ENCODE data around the gene PARL. TPM values are rescaled to one million over a fixed set of nuclear protein-coding genes. Genes with fewer than 3 reads are reported as not detected.

The PARL gene
- total RNA-seq, 1 experiment from 2014 or later, result 69.7 TPM

- Histone ChIP-seq H3K27me3 (ENCODE audit: insufficient read depth, low read length) (no peaks in the 10 kb centered on the region), H3K4me3 (replicated peaks in 1 of 2; ENCODE audit: low read depth in 1 of 2, low read length in 2 of 2) (no peak overlapping the region), H3K4me2 (ENCODE audit: low read length) (no peak overlapping the region), H3K9ac (ENCODE audit: low read length) (no peak overlapping the region), H3K4me1 (ENCODE audit: control insufficient read depth in 1 of 2, insufficient read depth in 2 of 2, low read length in 2 of 2) (peaks cover 4 to 11% of the 10 kb centered on the region in 2 experiments; a peak in 3 of 4 replicates), H3K36me3 (ENCODE audit: control insufficient read depth in 1 of 2, insufficient read depth in 2 of 2, low read length in 2 of 2) (0 out of 4 replicates have a peak, but pooled peaks cover 0 to 2% of the 10 kb centered on the region in 2 experiments), H3K9me3 (ENCODE audit: control insufficient read depth in 1 of 2, insufficient read depth in 1 of 2, low read depth in 1 of 2, low read length in 2 of 2) (no peaks in the 10 kb centered on the region), H3K9me2 (ENCODE audit: insufficient read depth) (no peaks in the 10 kb centered on the region), H2AFZ (ENCODE audit: low read depth, low read length, poor library complexity, severe bottlenecking) (no peak overlapping the region), H3K79me2 (ENCODE audit: insufficient read depth, low read length) (peaks cover 96% of the 10 kb centered on the region), H4K20me1 (ENCODE audit: insufficient read depth) (no peaks in the 10 kb centered on the region), H3K27ac (ENCODE audit: low read depth, low read length) (no peak overlapping the region)
- ChIA-PET RAD21 (ENCODE audit: low non-redundant PET in 1 of 2, low total read pairs in 2 of 2, uncharacterized antibody in 2 of 2, unreplicated experiment in 2 of 2) (no interaction called here), POLR2A (no interaction called here), CTCF (no interaction called here)
- intact Hi-C loops (cut with micrococcal nuclease), result no loop called here
- TF ChIP-seq REST (IDR thresholded peaks at IDR 0.05; ENCODE audit: low read depth) (no peak), POLR2AphosphoS5 (IDR thresholded peaks at IDR 0.05; ENCODE audit: low read depth, low read length) (no peak), YY1 (IDR thresholded peaks at IDR 0.05; ENCODE audit: extremely low read depth, insufficient replicate concordance, low read depth, low read length) (no peak), CEBPB (IDR thresholded peaks at IDR 0.05; ENCODE audit: low read depth) (no peak), SP1 (IDR thresholded peaks at IDR 0.05; ENCODE audit: low read depth) (no peak), CBX3 (IDR thresholded peaks at IDR 0.05; ENCODE audit: low read depth) (no peak), ZBTB33 (IDR thresholded peaks at IDR 0.05; ENCODE audit: extremely low read depth, insufficient replicate concordance, low read length) (no peak), SRF (IDR thresholded peaks at IDR 0.05; ENCODE audit: low read depth) (no peak), FOSL1 (IDR thresholded peaks at IDR 0.05; ENCODE audit: low read depth) (no peak), EGR1 (IDR thresholded peaks at IDR 0.05; ENCODE audit: low read depth) (no peak), ELF1 (IDR thresholded peaks at IDR 0.05; ENCODE audit: borderline replicate concordance, low read depth) (no peak), MAX (IDR thresholded peaks at IDR 0.05) (no peak), EZH2phosphoT487 (IDR thresholded peaks at IDR 0.05; ENCODE audit: borderline replicate concordance) (no peak), EZH2 (IDR thresholded peaks at IDR 0.05) (no peak), RAD21 (IDR thresholded peaks at IDR 0.05; ENCODE audit: low read depth) (no peak), ZNF274 (IDR thresholded peaks at IDR 0.05; ENCODE audit: low read depth, low read length) (no peak), ATF3 (IDR thresholded peaks at IDR 0.05) (no peak), CTCF (IDR thresholded peaks at IDR 0.05 in 2 of 3, conservative IDR thresholded peaks at IDR 0.05 in 1 of 3; ENCODE audit: borderline replicate concordance in 1 of 3, insufficient read depth in 1 of 3, low read depth in 2 of 3, low read length in 2 of 3) (no peak), JUND (IDR thresholded peaks at IDR 0.05) (no peak)
- ATAC-seq, result no peak
- BruUV-seq (replicated peaks), result no TSS peak
- DNase-seq (ENCODE audit: low read depth, low spot score), result no peak
Measured at GRCh38 chr3:183879243-183879642, 5.4 kb downstream of the PARL start.

Data from HCT116 (cell line).